Measurements from ENCODE around the gene INKA2. TPM values are rescaled to one million over a fixed set of nuclear protein-coding genes. Genes with fewer than 3 reads are reported as not detected.
A peak's percentile ranks its signal among the peaks of the same experiment; 100 is the strongest.

INKA2 gene
- total RNA-seq, 1 experiment from 2014 or later = 0.91 TPM

GRCh38 chr1:111704776-111705175 lies 34.4 kb downstream of the INKA2 start:
- DNase-seq (ENCODE audit: low read depth) = no peak

GRCh38 chr1:111704240-111704639 lies 35.0 kb downstream of the INKA2 start:
- DNase-seq (ENCODE audit: low read depth) = no peak

- DNase-seq (ENCODE audit: low read depth) = no peak
Observed at GRCh38 chr1:111702504-111703050, 36.6 kb downstream of the INKA2 start.

GRCh38 chr1:111699268-111699667 lies 39.9 kb downstream of the INKA2 start:
- no peak for DNase-seq (ENCODE audit: low read depth)

- DNase-seq (ENCODE audit: low read depth) = no peak
Observed at GRCh38 chr1:111696330-111696729, 42.9 kb downstream of the INKA2 start.

GRCh38 chr1:111695801-111696200 lies 43.4 kb downstream of the INKA2 start:
- DNase-seq (ENCODE audit: low read depth) = no peak

- no peak for DNase-seq (ENCODE audit: low read depth)
Observed at GRCh38 chr1:111691886-111692285, 47.3 kb downstream of the INKA2 start.

- peak; percentile 86 for DNase-seq (ENCODE audit: low read depth)
Observed at GRCh38 chr1:111690306-111690617, 48.9 kb downstream of the INKA2 start.

Other genes with a start within 250 kb of the INKA2 start
- gene ADORA3, start 235.8 kb downstream of the INKA2 start, total RNA-seq (2014; rRNA removed; shearing (Covaris generic)) = not detected in 2 replicates
- not detected in 2 replicates for gene TMIGD3, start 235.8 kb downstream of the INKA2 start, total RNA-seq (2014; rRNA removed; shearing (Covaris generic))
- 42.8 and 47.1 TPM in 2 replicates for gene RAP1A, start 119.6 kb downstream of the INKA2 start, total RNA-seq (2014; rRNA removed; shearing (Covaris generic))
- gene DDX20, start 16.5 kb upstream of the INKA2 start, total RNA-seq (2014; rRNA removed; shearing (Covaris generic)) = 52.7 and 64.6 TPM in 2 replicates